Lung (tissue), 12 donors: ENCODE results near the gene RPS6KA2. TPM values are rescaled to one million over a fixed set of nuclear protein-coding genes. Genes with fewer than 3 reads are reported as not detected.

ENCODE experiments used
- ATAC-seq: fragments of 200-7000 bp; cut with Tn5 transposase; one replicate; pipeline ENCODE4 v1.9.1; 2020; ENCODE audit warnings: moderate number of reproducible peaks; ENCODE audit not compliant: insufficient read depth, low FRiP score
- DNase-seq, 3 donors: peaks; one replicate each; pipeline ENCODE4 v3.0.0-alpha.2; 2013 to 2017
- H3K27ac ChIP-seq, 2 donors: one replicate each; pipeline ENCODE4 v1.5.1; 2013; ENCODE audit warnings: mild to moderate bottlenecking in 2 of 2, moderate library complexity in 2 of 2, control low read depth in 1 of 2, inconsistent platforms in 1 of 2, low read depth in 1 of 2, low read length in 1 of 2
- H3K27me3 ChIP-seq, 3 donors: one replicate each; pipeline ENCODE4 v1.5.1; 2013; ENCODE audit warnings: low read length in 2 of 3; ENCODE audit not compliant: control insufficient read depth in 3 of 3, insufficient read depth in 3 of 3
- H3K36me3 ChIP-seq, 4 donors: one replicate each; pipeline ENCODE4 v1.5.1; 2013; ENCODE audit warnings: low read length in 4 of 4, mild to moderate bottlenecking in 1 of 4, moderate library complexity in 1 of 4; ENCODE audit not compliant: control insufficient read depth in 4 of 4, insufficient read depth in 4 of 4
- H3K4me1 ChIP-seq, 5 donors: one replicate each; pipeline ENCODE4 v1.5.1; 2013; ENCODE audit warnings: low read length in 5 of 5, mild to moderate bottlenecking in 2 of 5, moderate library complexity in 1 of 5; ENCODE audit not compliant: control insufficient read depth in 5 of 5, insufficient read depth in 5 of 5
- H3K4me3 ChIP-seq: one replicate; pipeline ENCODE4 v1.5.1; 2013; ENCODE audit warnings: mild to moderate bottlenecking, control low read depth, moderate library complexity
- H3K9ac ChIP-seq, 2 donors: one replicate each; pipeline ENCODE4 v1.5.1; 2013; ENCODE audit warnings: low read length in 2 of 2, control low read depth in 1 of 2; ENCODE audit not compliant: insufficient read depth in 1 of 2
- H3K9me3 ChIP-seq, 4 donors: one replicate each; pipeline ENCODE4 v1.5.1; 2013; ENCODE audit warnings: low read length in 3 of 4, mild to moderate bottlenecking in 1 of 4, moderate library complexity in 1 of 4; ENCODE audit not compliant: control insufficient read depth in 4 of 4, insufficient read depth in 3 of 4
- WGBS, 2 donors: extraction: QIAGEN DNeasy Blood & Tissue Kit; methylation state at CpG; one replicate each; pipeline ENCODE4 v1.1.7; 2013; 5-methylcytosine and 5-hydroxymethylcytosine counted together
- polyA plus RNA-seq, 2 donors: library from polyadenylated mRNA; stranded (reverse); fragments of 200-250 nt; gene quantifications; one replicate each; pipeline ENCODE4 v1.2.1, GENCODE V29; 2013
- total RNA-seq, 2 donors: library from RNA; depleted of rRNA in 1 of 2; stranded (reverse); fragments of >200 nt in 1 of 2; gene quantifications; one replicate each; pipeline ENCODE4 v1.2.1, GENCODE V29; 2014 to 2021
- TF ChIP-seq, protein P1 (sequence below): IDR thresholded peaks from 2 replicates; pipeline ENCODE4 v1.5.1; 2012; ENCODE audit warnings: mild to moderate bottlenecking; ENCODE audit errors: control extremely low read depth, extremely low read depth
- donor health status: control.
- donor health status: control.
- donor health status: Bipolar disorder and iron deficiency.
- donor health status: healthy.
- donor health status: DM: yes; HTN: yes; CAD: no.

The RPS6KA2 gene
- total and polyA plus RNA-seq, 4 donors, result 61.9 to 185 (median 105) TPM

DNA sequence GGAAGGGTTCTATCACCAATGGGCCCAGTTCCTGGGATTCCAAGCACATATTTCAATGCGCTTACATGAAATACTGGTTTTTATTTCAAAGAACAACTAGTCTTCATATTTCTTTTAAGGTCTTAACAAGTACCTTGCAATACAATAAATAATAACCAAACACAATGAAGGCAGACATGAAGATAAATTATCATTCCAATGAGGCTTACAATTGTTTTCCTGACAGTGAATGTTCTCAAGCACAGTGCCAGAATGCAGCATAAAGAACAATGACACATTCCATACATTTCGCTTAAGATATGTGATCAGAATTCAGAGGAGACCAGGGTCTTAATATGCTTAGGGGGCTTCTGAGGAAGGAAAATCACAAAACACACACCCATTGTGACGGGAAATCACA is 66.8 kb downstream of the RPS6KA2 start:
- DNase-seq, result no peak
- Histone ChIP-seq H3K4me1 (peaks cover 0 to 28% (median 0%) of the 10 kb centered on the region in 5 donors), H3K27ac (no peak overlapping the region), H3K9me3 (peaks cover 0 to 4% (median 2%) of the 10 kb centered on the region in 4 donors), H3K36me3 (peaks cover 0 to 13% (median 0%) of the 10 kb centered on the region in 4 donors), H3K27me3 (no peaks in the 10 kb centered on the region), H3K4me3 (no peak overlapping the region), H3K9ac (no peak overlapping the region)
- WGBS, 2 donors, result 86 to 88% methylated on average over 3 of the region's 3 CpGs
- no peak for ATAC-seq
- TF ChIP-seq, protein P1, sequence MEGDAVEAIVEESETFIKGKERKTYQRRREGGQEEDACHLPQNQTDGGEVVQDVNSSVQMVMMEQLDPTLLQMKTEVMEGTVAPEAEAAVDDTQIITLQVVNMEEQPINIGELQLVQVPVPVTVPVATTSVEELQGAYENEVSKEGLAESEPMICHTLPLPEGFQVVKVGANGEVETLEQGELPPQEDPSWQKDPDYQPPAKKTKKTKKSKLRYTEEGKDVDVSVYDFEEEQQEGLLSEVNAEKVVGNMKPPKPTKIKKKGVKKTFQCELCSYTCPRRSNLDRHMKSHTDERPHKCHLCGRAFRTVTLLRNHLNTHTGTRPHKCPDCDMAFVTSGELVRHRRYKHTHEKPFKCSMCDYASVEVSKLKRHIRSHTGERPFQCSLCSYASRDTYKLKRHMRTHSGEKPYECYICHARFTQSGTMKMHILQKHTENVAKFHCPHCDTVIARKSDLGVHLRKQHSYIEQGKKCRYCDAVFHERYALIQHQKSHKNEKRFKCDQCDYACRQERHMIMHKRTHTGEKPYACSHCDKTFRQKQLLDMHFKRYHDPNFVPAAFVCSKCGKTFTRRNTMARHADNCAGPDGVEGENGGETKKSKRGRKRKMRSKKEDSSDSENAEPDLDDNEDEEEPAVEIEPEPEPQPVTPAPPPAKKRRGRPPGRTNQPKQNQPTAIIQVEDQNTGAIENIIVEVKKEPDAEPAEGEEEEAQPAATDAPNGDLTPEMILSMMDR, result no peak

DNA sequence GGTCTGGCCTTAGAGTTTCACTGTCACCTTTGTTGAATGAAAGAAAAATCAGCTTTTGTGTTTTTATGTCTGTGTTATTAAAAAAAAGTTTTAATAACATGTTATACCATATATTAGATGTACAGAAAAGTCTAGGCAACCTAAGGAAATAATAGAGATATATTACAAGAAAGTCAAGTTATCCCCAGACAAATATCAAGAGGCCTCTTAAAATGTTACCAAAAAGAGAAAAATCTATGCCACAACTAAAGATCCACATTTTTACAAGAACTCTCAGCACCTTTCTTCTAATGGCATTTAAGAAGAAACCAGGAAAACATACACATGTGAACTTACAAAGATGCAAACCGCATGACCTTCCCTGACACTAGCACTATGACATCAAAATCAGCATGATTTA is 67.4 kb downstream of the RPS6KA2 start:
- H3K9me3 ChIP-seq, result peaks cover 0 to 4% (median 2%) of the 10 kb centered on the region in 4 donors
- peaks cover 0 to 26% (median 0%) of the 10 kb centered on the region in 5 donors for H3K4me1 ChIP-seq
- H3K27me3 ChIP-seq, result no peaks in the 10 kb centered on the region
- WGBS, 2 donors, result 97 to 100% methylated on average over 1 of the region's 1 CpG
- no peak overlapping the region for H3K27ac ChIP-seq
- no peak for ATAC-seq
- TF ChIP-seq, protein P1, result no peak
- H3K4me3 ChIP-seq, result no peak overlapping the region
- peaks cover 0 to 11% (median 0%) of the 10 kb centered on the region in 4 donors for H3K36me3 ChIP-seq
- DNase-seq, result no peak
- H3K9ac ChIP-seq, result no peak overlapping the region

DNA sequence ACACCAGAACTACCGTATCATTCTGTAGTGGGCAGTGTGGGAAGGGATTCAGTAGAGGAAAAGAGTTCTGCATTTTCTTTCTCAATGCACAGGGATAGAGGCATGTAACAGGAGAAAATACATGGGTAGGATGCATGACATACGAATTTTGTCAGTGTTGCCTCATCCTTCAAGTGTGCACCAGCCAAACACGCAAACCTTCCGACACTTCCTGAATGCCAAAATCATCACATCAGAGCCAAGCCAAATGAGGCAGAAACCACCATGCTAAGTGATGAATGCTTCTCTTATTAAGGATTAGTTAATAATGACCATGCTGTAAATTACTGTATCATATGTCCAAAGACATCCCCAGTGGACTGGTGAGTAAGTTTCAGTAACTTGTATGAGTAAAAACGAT is 67.8 kb downstream of the RPS6KA2 start:
- 85 to 88% methylated on average over 5 of the region's 5 CpGs for WGBS, 2 donors
- Histone ChIP-seq H3K27ac (no peak overlapping the region), H3K36me3 (peaks cover 0 to 11% (median 0%) of the 10 kb centered on the region in 4 donors), H3K9me3 (peaks cover 0 to 4% (median 2%) of the 10 kb centered on the region in 4 donors), H3K4me3 (no peak overlapping the region), H3K9ac (no peak overlapping the region), H3K27me3 (no peaks in the 10 kb centered on the region), H3K4me1 (peaks cover 0 to 29% (median 0%) of the 10 kb centered on the region in 5 donors)
- TF ChIP-seq, protein P1, result no peak
- DNase-seq (no peak), ATAC-seq (no peak)
